GM08714 (cell line): Measurements from ENCODE around the gene CRP.
"Not testable (repeated sequence)": the region's sequence is repeated elsewhere in the genome, so short reads cannot be mapped to it uniquely, and the experiment has no call there.

Experiments
- H3K4me3 ChIP-seq: fragments of 200-500 bp; sonication (Bioruptor generic); 2 replicates; pipeline ENCODE4 v1.5.1; 2014; ENCODE audit warnings: mild to moderate bottlenecking, low read length, inconsistent platforms
- ZNF274 ChIP-seq: IDR thresholded peaks from 2 replicates; pipeline ENCODE4 v1.6.1; 2012; ENCODE audit warnings: mild to moderate bottlenecking, low read depth, low read length

Gene CRP

GRCh38 chr1:159714529-159714928 is at the start of gene CRP:
TSS of gene CRP (minus strand) at chr1:159714589. CDS start at chr1:159714485, 104 bp downstream.
- H3K4me3 ChIP-seq = no peak within 1 kb of the TSS
- TF ChIP-seq ZNF274 = no peak

GRCh38 chr1:159763686-159764085 is 49.3 kb upstream of the CRP start:
- TF ChIP-seq ZNF274 = no peak

GRCh38 chr1:159756397-159756796 is 42.0 kb upstream of the CRP start:
- no peak for TF ChIP-seq ZNF274
- no peak overlapping the region for H3K4me3 ChIP-seq

More at GRCh38 chr1:159763686-159764085, 49.3 kb upstream of the CRP start:
- no peak overlapping the region for H3K4me3 ChIP-seq

- no peak for TF ChIP-seq ZNF274
- no peak overlapping the region for H3K4me3 ChIP-seq
Observed at GRCh38 chr1:159755451-159756007, 41.1 kb upstream of the CRP start.

GRCh38 chr1:159753386-159753785 is 39.0 kb upstream of the CRP start:
- no peak for TF ChIP-seq ZNF274

GRCh38 chr1:159752135-159752580 is 37.8 kb upstream of the CRP start:
- no peak overlapping the region for H3K4me3 ChIP-seq
- TF ChIP-seq ZNF274 = no peak

More at GRCh38 chr1:159753386-159753785, 39.0 kb upstream of the CRP start:
- H3K4me3 ChIP-seq = no peak overlapping the region

GRCh38 chr1:159751031-159751430 is 36.6 kb upstream of the CRP start:
- TF ChIP-seq ZNF274 = no peak
- no peak overlapping the region for H3K4me3 ChIP-seq

- no peak overlapping the region for H3K4me3 ChIP-seq
- no peak for TF ChIP-seq ZNF274
Observed at GRCh38 chr1:159750621-159751020, 36.2 kb upstream of the CRP start.

GRCh38 chr1:159749630-159750029 is 35.2 kb upstream of the CRP start:
- H3K4me3 ChIP-seq = no peak overlapping the region
- TF ChIP-seq ZNF274 = no peak

- TF ChIP-seq ZNF274 = no peak
- H3K4me3 ChIP-seq = no peak overlapping the region
Observed at GRCh38 chr1:159748370-159748769, 34.0 kb upstream of the CRP start.

GRCh38 chr1:159746666-159747065 is 32.3 kb upstream of the CRP start:
- H3K4me3 ChIP-seq = no peak overlapping the region
- TF ChIP-seq ZNF274 = no peak

- TF ChIP-seq ZNF274 = no peak
- H3K4me3 ChIP-seq = no peak overlapping the region
Observed at GRCh38 chr1:159743651-159744410, 29.4 kb upstream of the CRP start.

GRCh38 chr1:159737238-159737916 is 23.0 kb upstream of the CRP start:
- no peak for TF ChIP-seq ZNF274
- no peak overlapping the region for H3K4me3 ChIP-seq

- not testable (repeated sequence) for H3K4me3 ChIP-seq
Observed at GRCh38 chr1:159723188-159723587, 8.8 kb upstream of the CRP start.

- no peak for TF ChIP-seq ZNF274
- H3K4me3 ChIP-seq = no peak overlapping the region
Observed at GRCh38 chr1:159719990-159720389, 5.6 kb upstream of the CRP start.
